ENCODE results near the gene C2. TPM values are rescaled to one million over a fixed set of nuclear protein-coding genes. Genes with fewer than 3 reads are reported as not detected.
"Not testable (repeated sequence)": the region's sequence is repeated elsewhere in the genome, so short reads cannot be mapped to it uniquely, and the experiment has no call there.

The C2 gene
- total RNA-seq, 2 donors from 2014 or later: 13.8 to 40.2 TPM

GRCh38 chr6:31908791-31909190 lies 18.7 kb upstream of the C2 start:
- Histone ChIP-seq H3K27me3 (replicated peaks; ENCODE audit: insufficient read depth) (no peaks in the 10 kb centered on the region), H3K4me3 (no peak overlapping the region), H3K36me3 (no peaks in the 10 kb centered on the region), H3K27ac (no peak overlapping the region), H3K4me1 (ENCODE audit: control insufficient read depth in 1 of 2, low read depth in 2 of 2) (peaks cover 1 to 8% of the 10 kb centered on the region in 2 donors), H3K9me3 (no peaks in the 10 kb centered on the region)
- no peak for DNase-seq (ENCODE audit: low spot score)
- ATAC-seq (ENCODE audit: insufficient number of reproducible peaks, low FRiP score, low read depth): no peak
- no peak for TF ChIP-seq CTCF (IDR thresholded peaks at IDR 0.05)

GRCh38 chr6:31909298-31909697 lies 18.2 kb upstream of the C2 start:
- not testable (repeated sequence) for H3K27ac ChIP-seq; H3K9me3 ChIP-seq; ATAC-seq (ENCODE audit: insufficient number of reproducible peaks, low FRiP score, low read depth); H3K4me3 ChIP-seq; DNase-seq (ENCODE audit: low spot score); H3K36me3 ChIP-seq; H3K4me1 ChIP-seq (ENCODE audit: control insufficient read depth in 1 of 2, low read depth in 2 of 2); H3K27me3 ChIP-seq (replicated peaks; ENCODE audit: insufficient read depth)

- H3K4me3 ChIP-seq: no peak overlapping the region
- no peak for ATAC-seq (ENCODE audit: insufficient number of reproducible peaks, low FRiP score, low read depth)
- H3K27ac ChIP-seq: no peak overlapping the region
- no peaks in the 10 kb centered on the region for H3K9me3 ChIP-seq
- DNase-seq (ENCODE audit: low spot score): no peak
- H3K36me3 ChIP-seq: no peaks in the 10 kb centered on the region
- H3K27me3 ChIP-seq (replicated peaks; ENCODE audit: insufficient read depth): no peaks in the 10 kb centered on the region
- H3K4me1 ChIP-seq (ENCODE audit: control insufficient read depth in 1 of 2, low read depth in 2 of 2): peaks cover 0 to 8% of the 10 kb centered on the region in 2 donors
- TF ChIP-seq CTCF (IDR thresholded peaks at IDR 0.05): no peak
These were observed 15.5 kb upstream of the C2 start for GRCh38 chr6:31911826-31912585.

- DNase-seq (ENCODE audit: low spot score) (no peak), ATAC-seq (ENCODE audit: insufficient number of reproducible peaks, low FRiP score, low read depth) (no peak)
- Histone ChIP-seq H3K4me3 (no peak overlapping the region), H3K27ac (no peak overlapping the region), H3K36me3 (no peaks in the 10 kb centered on the region), H3K9me3 (no peaks in the 10 kb centered on the region), H3K4me1 (ENCODE audit: control insufficient read depth in 1 of 2, low read depth in 2 of 2) (peaks cover 0 to 8% of the 10 kb centered on the region in 2 donors), H3K27me3 (replicated peaks; ENCODE audit: insufficient read depth) (no peaks in the 10 kb centered on the region)
- no peak for TF ChIP-seq CTCF (IDR thresholded peaks at IDR 0.05)
These were observed 12.2 kb upstream of the C2 start for GRCh38 chr6:31915351-31915750.

- H3K4me1 ChIP-seq (ENCODE audit: control insufficient read depth in 1 of 2, low read depth in 2 of 2): peaks cover 0 to 8% of the 10 kb centered on the region in 2 donors
- no peaks in the 10 kb centered on the region for H3K36me3 ChIP-seq
- H3K27me3 ChIP-seq (replicated peaks; ENCODE audit: insufficient read depth): no peaks in the 10 kb centered on the region
- no peak for DNase-seq (ENCODE audit: low spot score)
- ATAC-seq (ENCODE audit: insufficient number of reproducible peaks, low FRiP score, low read depth): no peak
- H3K27ac ChIP-seq: no peak overlapping the region
- no peak overlapping the region for H3K4me3 ChIP-seq
- no peaks in the 10 kb centered on the region for H3K9me3 ChIP-seq
- TF ChIP-seq CTCF (IDR thresholded peaks at IDR 0.05): no peak
These were observed 11.8 kb upstream of the C2 start for GRCh38 chr6:31915756-31916155.

All from thoracic aorta (tissue), 2 donors.